Measurements from ENCODE around the gene MLLT1. TPM values are rescaled to one million over a fixed set of nuclear protein-coding genes. Genes with fewer than 3 reads are reported as not detected.

Gene MLLT1
- total and polyA plus RNA-seq, 2 of the 8 experiments (the other 6 are each of a cell fraction or from before 2014, with no cell fraction given): 18.8 to 45.1 TPM

DNA sequence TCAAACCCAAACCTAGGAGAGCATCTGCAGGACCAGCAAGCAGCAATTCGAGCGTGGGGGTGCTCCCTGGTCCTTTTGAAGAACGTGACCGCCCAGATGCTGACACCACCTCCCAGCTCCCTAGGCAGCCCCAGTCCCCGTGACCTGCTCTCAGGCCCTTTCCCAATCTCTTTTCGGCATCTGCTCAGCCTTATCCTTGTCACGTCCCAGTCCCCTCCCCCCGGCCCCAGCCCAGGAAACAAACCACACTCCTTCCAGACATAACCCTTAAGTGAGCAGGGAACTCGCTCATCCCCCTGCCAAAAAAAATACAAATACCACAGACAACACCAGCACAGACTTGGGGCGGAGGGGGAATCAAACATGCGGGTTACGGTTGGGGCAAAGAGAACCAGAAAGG is 3.3 kb downstream of the MLLT1 start (continued):
- no peak for TF ChIP-seq SAP30 (IDR thresholded peaks at IDR 0.05; ENCODE audit: insufficient read depth, insufficient replicate concordance, low read length)
- no peak for TF ChIP-seq CBX5 (IDR thresholded peaks at IDR 0.05; ENCODE audit: low read depth, low read length)
- no peak for TF ChIP-seq NRF1 (IDR thresholded peaks at IDR 0.05; ENCODE audit: low read depth, low read length)
- TF ChIP-seq RAD21 (IDR thresholded peaks at IDR 0.05 in 1 of 2, conservative IDR thresholded peaks at IDR 0.05 in 1 of 2; ENCODE audit: low read depth in 2 of 2, low read length in 2 of 2): no peak
